GM12801 (cell line): ENCODE results near the gene TNMD.

ENCODE experiments used
- TF ChIP-seq, protein P1 (sequence below): IDR thresholded peaks from one replicate; pipeline ENCODE4 v1.5.1; 2011; ENCODE audit warnings: control low read depth; ENCODE audit not compliant: insufficient read length; ENCODE audit errors: extremely low read depth

The TNMD gene

DNA sequence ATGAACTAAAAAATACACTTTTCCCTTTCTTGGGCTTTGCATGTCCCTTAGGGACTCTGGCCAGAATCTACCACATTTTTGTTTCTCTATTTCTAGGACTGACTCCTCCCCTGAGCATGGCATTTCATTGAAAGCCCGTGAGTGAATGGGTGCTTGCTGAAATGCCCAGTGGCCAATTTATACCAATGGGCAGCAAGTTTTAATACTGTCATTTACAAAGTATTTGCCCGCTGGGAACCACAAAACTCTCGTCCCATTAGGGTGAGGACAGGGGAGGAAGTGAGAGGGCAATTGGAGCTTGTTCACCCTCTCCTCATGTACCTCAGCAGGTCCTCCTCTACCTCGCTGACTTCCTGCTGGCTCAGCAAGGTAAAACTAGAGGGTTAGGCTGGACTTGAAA lies 60.4 kb downstream of the TNMD start:
- TF ChIP-seq, protein P1, sequence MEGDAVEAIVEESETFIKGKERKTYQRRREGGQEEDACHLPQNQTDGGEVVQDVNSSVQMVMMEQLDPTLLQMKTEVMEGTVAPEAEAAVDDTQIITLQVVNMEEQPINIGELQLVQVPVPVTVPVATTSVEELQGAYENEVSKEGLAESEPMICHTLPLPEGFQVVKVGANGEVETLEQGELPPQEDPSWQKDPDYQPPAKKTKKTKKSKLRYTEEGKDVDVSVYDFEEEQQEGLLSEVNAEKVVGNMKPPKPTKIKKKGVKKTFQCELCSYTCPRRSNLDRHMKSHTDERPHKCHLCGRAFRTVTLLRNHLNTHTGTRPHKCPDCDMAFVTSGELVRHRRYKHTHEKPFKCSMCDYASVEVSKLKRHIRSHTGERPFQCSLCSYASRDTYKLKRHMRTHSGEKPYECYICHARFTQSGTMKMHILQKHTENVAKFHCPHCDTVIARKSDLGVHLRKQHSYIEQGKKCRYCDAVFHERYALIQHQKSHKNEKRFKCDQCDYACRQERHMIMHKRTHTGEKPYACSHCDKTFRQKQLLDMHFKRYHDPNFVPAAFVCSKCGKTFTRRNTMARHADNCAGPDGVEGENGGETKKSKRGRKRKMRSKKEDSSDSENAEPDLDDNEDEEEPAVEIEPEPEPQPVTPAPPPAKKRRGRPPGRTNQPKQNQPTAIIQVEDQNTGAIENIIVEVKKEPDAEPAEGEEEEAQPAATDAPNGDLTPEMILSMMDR, result no peak

GRCh38 chrX:100647095-100647494 lies 62.4 kb downstream of the TNMD start:
- TF ChIP-seq, protein P1, result no peak

DNA sequence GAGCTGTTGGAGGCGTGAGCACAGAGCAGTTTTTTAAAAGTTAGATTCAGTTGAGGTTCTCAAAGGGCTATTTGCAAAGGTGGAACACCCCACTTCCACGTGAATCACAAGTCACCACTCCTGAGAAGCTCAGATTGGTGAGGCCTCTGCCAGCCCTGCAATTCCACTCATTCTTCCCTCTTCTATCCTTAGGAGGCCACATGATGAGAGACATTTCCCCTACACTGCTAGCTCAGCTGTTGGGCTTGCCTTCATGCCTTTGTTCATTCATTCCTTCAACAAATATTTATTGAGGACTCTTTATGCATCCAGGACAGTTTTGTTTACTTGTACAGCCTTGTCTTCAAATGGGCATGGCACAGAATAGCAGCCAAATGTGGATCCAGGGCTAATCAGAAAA lies 63.0 kb downstream of the TNMD start:
- TF ChIP-seq, protein P1, result no peak

GRCh38 chrX:100648458-100649417 lies 64.0 kb downstream of the TNMD start:
- TF ChIP-seq, protein P1, result no peak
